B cell (primary cell): Measurements from ENCODE around the gene TMEM150C. TPM values are rescaled to one million over a fixed set of nuclear protein-coding genes. Genes with fewer than 3 reads are reported as not detected.

Experiments used
- ATAC-seq: fragments of 200-7000 bp; cut with Tn5 transposase; one replicate; pipeline ENCODE4 v1.10.0; 2021; ENCODE audit warnings: low read depth, mild to moderate bottlenecking, moderate number of reproducible peaks, moderate library complexity
- CTCF ChIA-PET: fragments of 350-600 bp; sonication (Branson Sonifier 250); formaldehyde crosslinking; loops from one replicate; lab custom pipeline; 2021; ENCODE audit warnings: antibody characterized with exemption, inconsistent platforms; lab: Charles Lee
- POLR2A ChIA-PET: fragments of 350-600 bp; sonication (Branson Sonifier 250); formaldehyde crosslinking; loops from one replicate; lab custom pipeline; 2021; ENCODE audit warnings: antibody characterized with exemption; lab: Charles Lee
- DNase-seq: peaks from one replicate; pipeline ENCODE4 v3.0.0; 2013
- H2AFZ ChIP-seq: 2 replicates; pipeline ENCODE4 v1.6.1; 2012; ENCODE audit warnings: mild to moderate bottlenecking, low read depth, low read length; ENCODE audit not compliant: insufficient read depth, poor library complexity, severe bottlenecking
- H3K27ac ChIP-seq, 2 donors: 1 replicate in 1 of 2; 2 replicates in 1 of 2; pipeline ENCODE4 v1.5.1; 2012 to 2013; ENCODE audit warnings: low read length in 2 of 2, mild to moderate bottlenecking in 2 of 2, moderate library complexity in 1 of 2
- H3K27me3 ChIP-seq, 4 experiments: fragments of 200-600 bp in 1 of 4; sonication (generic) in 1 of 4; replicated peaks in 1 of 4; 1 replicate in 2 of 4; 2 replicates in 2 of 4; pipeline versions ENCODE4 v1.6.1 to v1.7.0; 2013 to 2016; ENCODE audit warnings: low read length in 3 of 4, mild to moderate bottlenecking in 2 of 4, mixed read lengths in 1 of 4, moderate library complexity in 1 of 4; ENCODE audit not compliant: insufficient read depth in 4 of 4, control insufficient read depth in 3 of 4; ENCODE audit errors: control extremely low read depth in 1 of 4
- H3K36me3 ChIP-seq, 2 experiments: replicated peaks in 1 of 2; 1 replicate in 1 of 2; 2 replicates in 1 of 2; pipeline versions ENCODE4 v1.6.1 to v1.7.1; 2013; ENCODE audit warnings: low read length in 1 of 2; ENCODE audit not compliant: insufficient read depth in 2 of 2, control insufficient read depth in 1 of 2; ENCODE audit errors: control extremely low read depth in 1 of 2, extremely low read depth in 1 of 2
- H3K4me1 ChIP-seq, 2 donors: fragments of 200-600 bp in 1 of 2; sonication (generic) in 1 of 2; 1 replicate in 1 of 2; 2 replicates in 1 of 2; pipeline versions ENCODE4 v1.5.1 to v1.6.1; 2013 to 2017; ENCODE audit warnings: low read length in 2 of 2; ENCODE audit not compliant: control insufficient read depth in 2 of 2, insufficient read depth in 2 of 2
- H3K4me2 ChIP-seq: replicated peaks from 2 replicates; pipeline ENCODE3; 2012; ENCODE audit warnings: mild to moderate bottlenecking, low read depth, low read length; ENCODE audit not compliant: poor library complexity, severe bottlenecking
- H3K4me3 ChIP-seq, 5 experiments: fragments of 200-600 bp in 1 of 5; sonication (generic) in 1 of 5; 1 replicate in 3 of 5; 2 replicates in 2 of 5; pipeline versions ENCODE4 v1.5.1 to v1.7.0; 2011 to 2016; ENCODE audit warnings: low read length in 4 of 5, mild to moderate bottlenecking in 4 of 5, low read depth in 2 of 5, control low read depth in 1 of 5, moderate library complexity in 1 of 5; ENCODE audit not compliant: insufficient read depth in 1 of 5; ENCODE audit errors: control extremely low read depth in 1 of 5, extremely low read depth in 1 of 5
- H3K79me2 ChIP-seq: fragments of 200-600 bp; sonication (generic); one replicate; pipeline ENCODE4 v1.6.0; 2016; ENCODE audit warnings: low read length; ENCODE audit not compliant: control insufficient read depth, insufficient read depth
- H3K9ac ChIP-seq: fragments of 200-600 bp; sonication (generic); 2 replicates; pipeline ENCODE4 v1.6.1; 2017; ENCODE audit warnings: mild to moderate bottlenecking, low read length, moderate library complexity
- H3K9me3 ChIP-seq, 3 donors: one replicate each; pipeline versions ENCODE4 v1.6.1 to v1.7.1; 2013; ENCODE audit warnings: low read length in 2 of 3; ENCODE audit not compliant: control insufficient read depth in 2 of 3, insufficient read depth in 1 of 3; ENCODE audit errors: control extremely low read depth in 1 of 3
- H4K20me1 ChIP-seq: 2 replicates; pipeline ENCODE4 v1.6.0; 2012; ENCODE audit warnings: mild to moderate bottlenecking, low read length; ENCODE audit not compliant: insufficient read depth, control insufficient read depth, poor library complexity, severe bottlenecking
- H3K27ac Mint-ChIP-seq: one replicate; pipeline ENCODE4 v1.8.0; 2021; ENCODE audit warnings: mixed read lengths
- H3K27me3 Mint-ChIP-seq: one replicate; pipeline ENCODE4 v1.8.0; 2021; ENCODE audit warnings: mixed read lengths
- H3K4me1 Mint-ChIP-seq: one replicate; pipeline ENCODE4 v1.8.0; 2021; ENCODE audit warnings: mixed read lengths
- H3K4me3 Mint-ChIP-seq: one replicate; pipeline ENCODE4 v1.8.0; 2021; ENCODE audit warnings: mixed read lengths
- H3K9me3 Mint-ChIP-seq: one replicate; pipeline ENCODE4 v1.8.0; 2022; ENCODE audit warnings: mixed read lengths; ENCODE audit not compliant: insufficient read depth
- EZH2 ChIP-seq: IDR thresholded peaks from 2 replicates; pipeline ENCODE4 v1.6.1; 2012; ENCODE audit warnings: borderline replicate concordance, low read depth, mild to moderate bottlenecking, moderate library complexity, low read length; ENCODE audit not compliant: insufficient read depth, poor library complexity, severe bottlenecking
- WGBS: methylation state at CpG from one replicate; pipeline ENCODE4 v1.1.5; 2013; ENCODE audit warnings: missing lambda C conversion rate; ENCODE audit not compliant: insufficient coverage; 5-methylcytosine and 5-hydroxymethylcytosine counted together
- intact Hi-C: fragments of 100-400 bp; cut with micrococcal nuclease; formaldehyde crosslinking; loops from one replicate; pipeline ENCODE4 v1.10.0; 2022
- polyA plus RNA-seq: library from polyadenylated mRNA; depleted of rRNA; stranded (reverse); fragments of >200 nt; gene quantifications from 2 replicates; pipeline ENCODE4 v1.2.3, GENCODE V29; 2012
- total RNA-seq, 2 donors: library from RNA; stranded (reverse); fragments of 120-200 nt in 1 of 2; gene quantifications; 1 replicate in 1 of 2; 2 replicates in 1 of 2; pipeline versions ENCODE4 v1.2.3 to v1.2.4, GENCODE V29; 2013 to 2022
- TF ChIP-seq, protein P1 (sequence below): fragments of 200-600 bp; IDR thresholded peaks from one replicate; pipeline ENCODE4 v1.8.0; 2022; ENCODE audit warnings: antibody characterized with exemption, mild to moderate bottlenecking

Gene TMEM150C
- total and polyA plus RNA-seq, 2 donors (not counting 1 experiment from before 2014, with no cell fraction given), result 0.04 TPM; not detected in 1

DNA sequence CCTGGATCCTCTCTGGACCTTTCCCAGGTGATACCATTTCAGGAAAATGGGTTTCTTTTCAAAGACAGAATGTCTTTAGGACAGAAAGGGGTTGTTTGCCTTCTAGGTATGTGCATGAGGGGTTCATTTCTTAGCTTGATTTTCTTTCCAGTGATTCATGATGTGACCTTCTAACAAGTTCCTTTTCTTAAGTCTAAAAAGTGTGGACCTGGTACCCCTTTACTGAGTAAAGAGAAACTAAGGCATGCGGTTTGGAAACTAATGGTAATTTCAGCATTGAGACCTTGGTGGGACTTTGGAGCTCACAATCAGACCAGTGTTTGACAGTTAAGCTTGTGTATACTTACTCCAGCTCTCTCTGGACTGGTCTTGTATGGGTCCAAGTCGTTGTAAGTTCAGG is 122.7 kb downstream of the TMEM150C start:
- WGBS, result no CpG with 5 or more reads among the region's 2 CpGs

DNA sequence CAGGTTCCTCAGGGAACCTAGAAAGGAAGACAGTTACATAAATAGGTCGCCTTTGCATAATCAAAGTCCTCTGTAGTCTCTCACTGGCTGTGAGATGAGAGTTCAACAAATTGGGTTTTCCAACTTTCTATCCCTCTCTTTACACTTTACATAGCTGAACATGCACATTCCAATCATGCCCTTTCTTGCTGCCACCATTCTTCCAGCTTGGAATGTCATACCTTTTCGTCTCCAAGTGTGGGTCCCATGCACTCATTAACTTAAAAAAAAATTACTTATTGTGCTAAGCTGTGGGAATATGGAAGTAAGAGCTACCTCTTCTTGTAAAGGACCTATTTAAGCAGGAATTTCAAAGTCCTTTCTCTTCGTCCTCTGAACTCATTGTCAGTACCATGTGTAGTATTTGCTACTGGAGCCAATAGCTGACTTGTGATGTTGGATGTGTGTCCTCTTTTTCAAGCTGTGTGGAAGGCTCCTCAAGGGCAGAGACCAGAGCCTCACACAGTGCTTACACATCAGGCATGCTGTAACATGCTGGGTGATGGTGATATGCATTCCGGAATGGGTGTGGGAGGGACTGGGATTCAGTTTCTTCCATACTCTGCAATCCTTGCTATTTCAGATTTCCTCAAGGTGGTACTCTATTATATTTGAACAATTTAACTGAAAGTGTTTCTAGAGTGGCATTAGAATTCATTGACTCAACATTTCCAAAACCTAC is 124.3 kb downstream of the TMEM150C start:
- no peak overlapping the region for H2AFZ ChIP-seq
- peaks cover 0 to 4% of the 10 kb centered on the region in 2 donors for H3K4me1 ChIP-seq
- no peak overlapping the region for H3K4me3 Mint-ChIP-seq
- no peak for ATAC-seq
- peaks cover 60% of the 10 kb centered on the region for H4K20me1 ChIP-seq
- peaks cover 0 to 15% of the 10 kb centered on the region in 2 experiments for H3K36me3 ChIP-seq
- no peak overlapping the region for H3K4me3 ChIP-seq
- no peaks in the 10 kb centered on the region for H3K9me3 ChIP-seq
- intact Hi-C loops, result no loop called here
- peaks cover 99% of the 10 kb centered on the region for H3K79me2 ChIP-seq
- ChIA-PET CTCF (interaction anchor here (0.6 to 1.1 kb wide), 2 partner anchors 8 to 455 kb away, joined by 3 to 4 read pairs; partner anchors contain the start of gene HNRNPDL), POLR2A (no interaction called here)
- H3K9me3 Mint-ChIP-seq, result no peaks in the 10 kb centered on the region
- no peak overlapping the region for H3K4me2 ChIP-seq
- no peak overlapping the region for H3K9ac ChIP-seq
- no CpG with 5 or more reads among the region's 4 CpGs for WGBS
- H3K4me1 Mint-ChIP-seq, result peaks cover 57% of the 10 kb centered on the region
- no peak overlapping the region for H3K27ac ChIP-seq
- DNase-seq, result no peak
- no peak overlapping the region for H3K27ac Mint-ChIP-seq
- TF ChIP-seq, protein P1, sequence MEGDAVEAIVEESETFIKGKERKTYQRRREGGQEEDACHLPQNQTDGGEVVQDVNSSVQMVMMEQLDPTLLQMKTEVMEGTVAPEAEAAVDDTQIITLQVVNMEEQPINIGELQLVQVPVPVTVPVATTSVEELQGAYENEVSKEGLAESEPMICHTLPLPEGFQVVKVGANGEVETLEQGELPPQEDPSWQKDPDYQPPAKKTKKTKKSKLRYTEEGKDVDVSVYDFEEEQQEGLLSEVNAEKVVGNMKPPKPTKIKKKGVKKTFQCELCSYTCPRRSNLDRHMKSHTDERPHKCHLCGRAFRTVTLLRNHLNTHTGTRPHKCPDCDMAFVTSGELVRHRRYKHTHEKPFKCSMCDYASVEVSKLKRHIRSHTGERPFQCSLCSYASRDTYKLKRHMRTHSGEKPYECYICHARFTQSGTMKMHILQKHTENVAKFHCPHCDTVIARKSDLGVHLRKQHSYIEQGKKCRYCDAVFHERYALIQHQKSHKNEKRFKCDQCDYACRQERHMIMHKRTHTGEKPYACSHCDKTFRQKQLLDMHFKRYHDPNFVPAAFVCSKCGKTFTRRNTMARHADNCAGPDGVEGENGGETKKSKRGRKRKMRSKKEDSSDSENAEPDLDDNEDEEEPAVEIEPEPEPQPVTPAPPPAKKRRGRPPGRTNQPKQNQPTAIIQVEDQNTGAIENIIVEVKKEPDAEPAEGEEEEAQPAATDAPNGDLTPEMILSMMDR, result no peak
- no peak for TF ChIP-seq EZH2
- H3K27me3 ChIP-seq, result no peaks in the 10 kb centered on the region
- H3K27me3 Mint-ChIP-seq, result no peaks in the 10 kb centered on the region

More for the DNA sequence above, 122.7 kb downstream of the TMEM150C start:
- peaks cover 0 to 4% of the 10 kb centered on the region in 2 donors for H3K4me1 ChIP-seq
- peaks cover 52% of the 10 kb centered on the region for H3K4me1 Mint-ChIP-seq
- H3K27me3 ChIP-seq, result no peaks in the 10 kb centered on the region
- no peak overlapping the region for H3K4me3 Mint-ChIP-seq
- H3K27me3 Mint-ChIP-seq, result no peaks in the 10 kb centered on the region
- ChIA-PET POLR2A (no interaction called here), CTCF (interaction anchor here (1.1 kb wide), 1 partner anchor 10 kb away, joined by 3 read pairs; no protein-coding TSS in a partner anchor)
- H3K9me3 ChIP-seq, result peaks cover 0 to 3% (median 0%) of the 10 kb centered on the region in 3 donors
- H3K9ac ChIP-seq, result no peak overlapping the region
- no peaks in the 10 kb centered on the region for H3K9me3 Mint-ChIP-seq
- H3K27ac Mint-ChIP-seq, result no peak overlapping the region
- ATAC-seq, result no peak
- peaks cover 0 to 12% of the 10 kb centered on the region in 2 experiments for H3K36me3 ChIP-seq
- peaks cover 65% of the 10 kb centered on the region for H4K20me1 ChIP-seq
- H3K4me3 ChIP-seq, result no peak overlapping the region
- H2AFZ ChIP-seq, result no peak overlapping the region
- H3K4me2 ChIP-seq, result no peak overlapping the region
- TF ChIP-seq EZH2, result no peak
- TF ChIP-seq, protein P1, result no peak
- no peak overlapping the region for H3K27ac ChIP-seq
- H3K79me2 ChIP-seq, result peaks cover 99% of the 10 kb centered on the region
- no peak for DNase-seq
- intact Hi-C loops, result no loop called here
